PFSK-1 (cell line): ENCODE results near the gene IFNG-AS1.

Experiments
- FOXP2 ChIP-seq: optimal IDR thresholded peaks from 2 replicates; pipeline ENCODE3; 2011; ENCODE audit warnings: borderline replicate concordance, control low read depth, inconsistent platforms; ENCODE audit not compliant: insufficient read depth; ENCODE audit errors: extremely low read length, extremely low read depth
- POLR2AphosphoS5 ChIP-seq: IDR thresholded peaks from 2 replicates; pipeline ENCODE4 v1.6.1; 2012; ENCODE audit warnings: low read depth, mild to moderate bottlenecking, control low read depth, low read length, moderate library complexity
- SIN3A ChIP-seq: IDR thresholded peaks from 2 replicates; pipeline ENCODE4 v1.6.1; 2012; ENCODE audit warnings: mild to moderate bottlenecking, low read length, moderate library complexity, borderline replicate concordance; ENCODE audit not compliant: insufficient read depth
- TAF1 ChIP-seq: IDR thresholded peaks from 2 replicates; pipeline ENCODE4 v1.6.1; 2012; ENCODE audit warnings: low read length, control low read depth, borderline replicate concordance; ENCODE audit not compliant: insufficient read depth
- TF ChIP-seq, protein P1 (sequence below), 2 experiments: IDR thresholded peaks; 2 replicates each; pipeline versions ENCODE4 v1.6.1 to v1.8.0; 2011 to 2012; ENCODE audit warnings: low read depth in 2 of 2, low read length in 2 of 2, control low read depth in 1 of 2, inconsistent platforms in 1 of 2, mild to moderate bottlenecking in 1 of 2, moderate library complexity in 1 of 2; ENCODE audit not compliant: insufficient read depth in 1 of 2

Gene IFNG-AS1

DNA sequence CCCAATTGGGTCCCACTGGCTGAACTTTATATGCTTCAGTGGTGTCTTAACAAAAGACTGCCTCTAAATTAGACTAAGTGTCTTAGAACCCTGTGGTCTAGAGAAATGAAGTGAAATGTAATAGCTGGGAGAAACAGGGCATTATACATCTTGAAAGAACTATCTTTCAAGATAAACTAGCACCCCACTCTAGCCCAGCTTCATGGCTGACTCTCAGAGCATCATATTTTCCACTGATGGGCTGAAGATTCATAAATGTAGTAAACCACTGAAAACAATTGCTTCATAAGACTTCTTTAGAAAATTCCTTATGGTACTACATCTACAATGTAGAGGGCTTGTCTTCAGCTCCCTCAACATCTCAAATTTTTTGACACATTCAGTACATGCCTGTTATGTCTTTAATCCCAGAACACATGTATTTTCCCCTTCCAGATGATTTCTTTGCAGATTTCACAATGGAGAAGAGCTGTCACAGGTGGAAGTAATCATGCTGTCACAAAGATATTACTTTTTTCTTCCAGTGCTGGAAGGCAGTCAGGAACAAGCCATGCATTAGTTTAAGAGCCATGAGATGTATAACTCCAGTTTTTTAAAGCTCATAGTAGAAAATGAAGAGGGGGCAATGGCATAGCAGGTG lies 48.5 kb downstream of the IFNG-AS1 start:
- no peak for TF ChIP-seq POLR2AphosphoS5
- TF ChIP-seq, protein P1, sequence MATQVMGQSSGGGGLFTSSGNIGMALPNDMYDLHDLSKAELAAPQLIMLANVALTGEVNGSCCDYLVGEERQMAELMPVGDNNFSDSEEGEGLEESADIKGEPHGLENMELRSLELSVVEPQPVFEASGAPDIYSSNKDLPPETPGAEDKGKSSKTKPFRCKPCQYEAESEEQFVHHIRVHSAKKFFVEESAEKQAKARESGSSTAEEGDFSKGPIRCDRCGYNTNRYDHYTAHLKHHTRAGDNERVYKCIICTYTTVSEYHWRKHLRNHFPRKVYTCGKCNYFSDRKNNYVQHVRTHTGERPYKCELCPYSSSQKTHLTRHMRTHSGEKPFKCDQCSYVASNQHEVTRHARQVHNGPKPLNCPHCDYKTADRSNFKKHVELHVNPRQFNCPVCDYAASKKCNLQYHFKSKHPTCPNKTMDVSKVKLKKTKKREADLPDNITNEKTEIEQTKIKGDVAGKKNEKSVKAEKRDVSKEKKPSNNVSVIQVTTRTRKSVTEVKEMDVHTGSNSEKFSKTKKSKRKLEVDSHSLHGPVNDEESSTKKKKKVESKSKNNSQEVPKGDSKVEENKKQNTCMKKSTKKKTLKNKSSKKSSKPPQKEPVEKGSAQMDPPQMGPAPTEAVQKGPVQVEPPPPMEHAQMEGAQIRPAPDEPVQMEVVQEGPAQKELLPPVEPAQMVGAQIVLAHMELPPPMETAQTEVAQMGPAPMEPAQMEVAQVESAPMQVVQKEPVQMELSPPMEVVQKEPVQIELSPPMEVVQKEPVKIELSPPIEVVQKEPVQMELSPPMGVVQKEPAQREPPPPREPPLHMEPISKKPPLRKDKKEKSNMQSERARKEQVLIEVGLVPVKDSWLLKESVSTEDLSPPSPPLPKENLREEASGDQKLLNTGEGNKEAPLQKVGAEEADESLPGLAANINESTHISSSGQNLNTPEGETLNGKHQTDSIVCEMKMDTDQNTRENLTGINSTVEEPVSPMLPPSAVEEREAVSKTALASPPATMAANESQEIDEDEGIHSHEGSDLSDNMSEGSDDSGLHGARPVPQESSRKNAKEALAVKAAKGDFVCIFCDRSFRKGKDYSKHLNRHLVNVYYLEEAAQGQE (IDR thresholded peaks at IDR 0.05; ENCODE audit: insufficient read depth in 1 of 2, low read depth in 2 of 2, low read length in 2 of 2), result no peak
- TF ChIP-seq SIN3A, result no peak
- TF ChIP-seq TAF1, result no peak
- no peak for TF ChIP-seq FOXP2

DNA sequence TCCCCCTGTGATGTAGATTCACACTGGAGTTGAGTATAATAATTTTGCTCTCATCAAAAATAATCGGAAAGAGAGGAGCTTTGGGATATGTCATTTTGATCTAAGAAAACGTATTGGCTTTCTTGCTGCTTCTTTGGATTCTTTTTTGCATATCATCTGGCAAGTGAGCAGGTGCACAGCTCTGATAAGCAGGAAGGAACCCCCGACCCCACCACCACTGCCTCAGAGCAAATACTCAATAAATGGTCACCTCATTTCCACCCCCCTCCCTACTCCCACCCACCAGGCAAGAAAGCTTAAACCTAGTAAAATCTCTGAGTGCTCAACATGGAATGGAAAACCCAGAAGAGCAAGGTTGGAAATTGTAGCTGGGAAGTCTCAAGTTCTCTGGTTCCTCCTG lies 49.4 kb downstream of the IFNG-AS1 start:
- TF ChIP-seq SIN3A (no peak), POLR2AphosphoS5 (no peak), FOXP2 (no peak), TAF1 (no peak)
- TF ChIP-seq, protein P1 (IDR thresholded peaks at IDR 0.05; ENCODE audit: insufficient read depth in 1 of 2, low read depth in 2 of 2, low read length in 2 of 2), result no peak

DNA sequence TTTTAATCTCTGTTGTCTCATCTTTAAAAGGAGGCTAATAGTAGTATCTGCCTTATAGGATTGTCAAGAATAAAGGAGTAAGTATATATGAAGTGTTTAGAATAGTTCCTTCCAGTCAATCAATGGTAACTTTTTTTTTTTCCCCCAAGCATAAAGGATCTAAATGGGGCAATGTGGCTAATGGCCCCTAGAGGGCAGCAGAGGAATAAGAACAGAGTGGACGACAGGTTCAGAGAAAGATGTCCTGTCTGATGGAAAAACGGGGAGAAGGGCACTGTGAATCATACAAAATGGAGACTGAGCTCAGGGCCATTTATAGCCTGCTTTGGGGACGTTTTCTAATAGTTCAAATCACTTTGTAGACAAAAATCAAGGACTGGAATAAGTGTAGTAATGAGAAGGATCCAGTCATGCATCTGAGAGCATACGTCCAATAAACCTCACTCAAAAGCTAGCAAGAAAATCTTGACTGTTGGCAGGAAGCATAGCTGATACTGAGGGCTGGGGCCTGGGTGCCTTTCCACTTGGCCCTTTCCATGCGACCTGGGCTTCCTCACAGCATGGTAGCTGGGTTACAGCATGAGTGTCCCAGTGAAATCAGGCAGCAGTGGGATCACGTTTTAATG lies 51.3 kb downstream of the IFNG-AS1 start:
- TF ChIP-seq FOXP2, result no peak
- TF ChIP-seq, protein P1 (IDR thresholded peaks at IDR 0.05; ENCODE audit: insufficient read depth in 1 of 2, low read depth in 2 of 2, low read length in 2 of 2), result no peak
- TF ChIP-seq POLR2AphosphoS5, result no peak
- TF ChIP-seq SIN3A, result no peak
- no peak for TF ChIP-seq TAF1

DNA sequence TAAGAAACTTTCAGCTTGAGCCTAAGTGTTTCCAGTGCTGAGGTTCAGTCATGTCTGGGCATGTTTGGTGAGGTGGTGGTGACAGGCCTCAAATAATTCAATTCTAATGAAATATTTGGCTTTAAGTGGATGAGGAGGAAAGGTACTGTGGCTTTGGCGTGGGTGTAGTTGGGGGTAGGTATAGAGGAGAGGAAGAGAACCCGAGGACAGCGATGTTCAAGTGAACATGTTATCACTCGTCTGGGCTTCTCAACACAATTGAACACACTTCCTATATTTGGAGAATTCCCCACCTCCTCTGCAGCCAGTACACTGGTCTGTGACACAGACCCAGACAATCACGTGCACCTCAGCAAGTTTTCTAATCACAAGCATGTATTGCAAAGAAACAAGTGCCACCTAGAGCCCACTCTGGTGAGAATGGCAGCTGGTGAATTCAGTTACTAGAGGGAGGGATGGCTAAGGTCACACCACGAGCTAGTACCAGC lies 53.0 kb downstream of the IFNG-AS1 start:
- no peak for TF ChIP-seq TAF1
- TF ChIP-seq POLR2AphosphoS5, result no peak
- TF ChIP-seq, protein P1 (IDR thresholded peaks at IDR 0.05; ENCODE audit: insufficient read depth in 1 of 2, low read depth in 2 of 2, low read length in 2 of 2), result no peak
- no peak for TF ChIP-seq SIN3A
- no peak for TF ChIP-seq FOXP2
